ENCODE measurements around the gene TMTC2.

TMTC2 gene

GRCh38 chr12:83172441-83172840 is 485.7 kb downstream of the TMTC2 start:
- Histone ChIP-seq H3K27me3 (ENCODE audit: insufficient read depth, low read length) (no peaks in the 10 kb centered on the region), H3K27ac (ENCODE audit: low read depth, low read length, poor library complexity, severe bottlenecking) (no peak overlapping the region), H3K4me2 (ENCODE audit: low read length) (no peak overlapping the region), H3K9me3 (ENCODE audit: low read length) (no peaks in the 10 kb centered on the region), H3F3A (ENCODE audit: insufficient read depth, low read length) (no peaks in the 10 kb centered on the region), H3K9ac (ENCODE audit: low read length) (no peak overlapping the region), H3K79me2 (ENCODE audit: insufficient read depth, low read length) (no peaks in the 10 kb centered on the region), H4K20me1 (ENCODE audit: insufficient read depth, low read length) (no peaks in the 10 kb centered on the region), H3K4me1 (ENCODE audit: insufficient read depth, low read length, severe bottlenecking) (no peaks in the 10 kb centered on the region), H3K4me3 (ENCODE audit: low read depth, low read length, poor library complexity, severe bottlenecking) (no peak overlapping the region), H2AFZ (ENCODE audit: low read length) (no peak overlapping the region), H3K9me2 (ENCODE audit: low read depth, low read length) (no peaks in the 10 kb centered on the region), H3K36me3 (ENCODE audit: insufficient read depth, low read length) (no peaks in the 10 kb centered on the region)
- TF ChIP-seq EZH2 (IDR thresholded peaks at IDR 0.05; ENCODE audit: borderline replicate concordance, low read length) = no peak
- no peak for TF ChIP-seq CTCF (IDR thresholded peaks at IDR 0.05; ENCODE audit: low read length)

- Histone ChIP-seq H3K79me2 (ENCODE audit: insufficient read depth, low read length) (no peaks in the 10 kb centered on the region), H3K4me1 (ENCODE audit: insufficient read depth, low read length, severe bottlenecking) (no peaks in the 10 kb centered on the region), H3K9me2 (ENCODE audit: low read depth, low read length) (no peaks in the 10 kb centered on the region), H3K4me2 (ENCODE audit: low read length) (no peak overlapping the region), H3F3A (ENCODE audit: insufficient read depth, low read length) (no peaks in the 10 kb centered on the region), H3K27me3 (ENCODE audit: insufficient read depth, low read length) (no peaks in the 10 kb centered on the region), H3K9me3 (ENCODE audit: low read length) (no peaks in the 10 kb centered on the region), H3K36me3 (ENCODE audit: insufficient read depth, low read length) (no peaks in the 10 kb centered on the region), H3K27ac (ENCODE audit: low read depth, low read length, poor library complexity, severe bottlenecking) (no peak overlapping the region), H3K4me3 (ENCODE audit: low read depth, low read length, poor library complexity, severe bottlenecking) (no peak overlapping the region), H4K20me1 (ENCODE audit: insufficient read depth, low read length) (no peaks in the 10 kb centered on the region), H2AFZ (ENCODE audit: low read length) (no peak overlapping the region), H3K9ac (ENCODE audit: low read length) (no peak overlapping the region)
- TF ChIP-seq EZH2 (IDR thresholded peaks at IDR 0.05; ENCODE audit: borderline replicate concordance, low read length) (no peak), CTCF (IDR thresholded peaks at IDR 0.05; ENCODE audit: low read length) (no peak)
Observed at GRCh38 chr12:83172866-83173649, 486.4 kb downstream of the TMTC2 start.

GRCh38 chr12:83179999-83180398 is 493.3 kb downstream of the TMTC2 start:
- H2AFZ ChIP-seq (ENCODE audit: low read length) = no peak overlapping the region
- no peaks in the 10 kb centered on the region for H3K27me3 ChIP-seq (ENCODE audit: insufficient read depth, low read length)
- no peaks in the 10 kb centered on the region for H3K4me1 ChIP-seq (ENCODE audit: insufficient read depth, low read length, severe bottlenecking)
- no peak overlapping the region for H3K9ac ChIP-seq (ENCODE audit: low read length)
- no peaks in the 10 kb centered on the region for H4K20me1 ChIP-seq (ENCODE audit: insufficient read depth, low read length)
- H3K4me2 ChIP-seq (ENCODE audit: low read length) = no peak overlapping the region
- no peaks in the 10 kb centered on the region for H3F3A ChIP-seq (ENCODE audit: insufficient read depth, low read length)
- no peaks in the 10 kb centered on the region for H3K36me3 ChIP-seq (ENCODE audit: insufficient read depth, low read length)
- H3K79me2 ChIP-seq (ENCODE audit: insufficient read depth, low read length) = no peaks in the 10 kb centered on the region
- H3K9me3 ChIP-seq (ENCODE audit: low read length) = no peaks in the 10 kb centered on the region
- no peak overlapping the region for H3K4me3 ChIP-seq (ENCODE audit: low read depth, low read length, poor library complexity, severe bottlenecking)
- TF ChIP-seq EZH2 (IDR thresholded peaks at IDR 0.05; ENCODE audit: borderline replicate concordance, low read length) (no peak), CTCF (IDR thresholded peaks at IDR 0.05; ENCODE audit: low read length) (no peak)
- H3K9me2 ChIP-seq (ENCODE audit: low read depth, low read length) = no peaks in the 10 kb centered on the region
- H3K27ac ChIP-seq (ENCODE audit: low read depth, low read length, poor library complexity, severe bottlenecking) = no peak overlapping the region
